HUDEP-2 (cell line): ENCODE data around the gene BICRA.
"Not testable (repeated sequence)": the region's sequence is repeated elsewhere in the genome, so short reads cannot be mapped to it uniquely, and the experiment has no call there.

ENCODE experiments used
- DNase-seq, 76 experiments: peaks; one replicate each; lab custom pipeline; 2025; ENCODE audit not compliant: unreplicated experiment in 76 of 76; lab: John Stamatoyannopoulos, UW

Gene BICRA

GRCh38 chr19:47608969-47609905 is at the start of gene BICRA:
TSS of gene BICRA (plus strand) at chr19:47609134. CDS start at chr19:47673575, 64,441 bp downstream.
- DNase-seq = peak in 72 of 76 experiments; percentile 22 to 93 (median 78)

GRCh38 chr19:47560999-47561398 is 47.9 kb upstream of the BICRA start:
- no peak for DNase-seq

- DNase-seq = no peak
Measured at GRCh38 chr19:47561440-47562057, 47.4 kb upstream of the BICRA start.

GRCh38 chr19:47564081-47564480 is 44.9 kb upstream of the BICRA start:
- no peak for DNase-seq

- DNase-seq = no peak
Measured at GRCh38 chr19:47569331-47569730, 39.6 kb upstream of the BICRA start.

- no peak for DNase-seq
Measured at GRCh38 chr19:47572635-47573034, 36.3 kb upstream of the BICRA start.

- DNase-seq = peak in 62 of 76 experiments; percentile 9 to 92 (median 78)
Measured at GRCh38 chr19:47573071-47574026, 35.6 kb upstream of the BICRA start, which contains the start of gene ZNF541. TSS of gene ZNF541 (minus strand) at chr19:47573148. CDS start at chr19:47555856, 17,292 bp downstream.

- no peak for DNase-seq
Measured at GRCh38 chr19:47580397-47580796, 28.5 kb upstream of the BICRA start.

- no peak for DNase-seq
Measured at GRCh38 chr19:47581605-47582319, 27.2 kb upstream of the BICRA start.

- no peak for DNase-seq
Measured at GRCh38 chr19:47582320-47582909, 26.5 kb upstream of the BICRA start.

- not testable (repeated sequence) for DNase-seq
Measured at GRCh38 chr19:47583161-47583560, 25.8 kb upstream of the BICRA start.

- DNase-seq = no peak
Measured at GRCh38 chr19:47587295-47587694, 21.6 kb upstream of the BICRA start.

GRCh38 chr19:47589824-47590223 is 19.1 kb upstream of the BICRA start:
- DNase-seq = no peak

GRCh38 chr19:47593860-47594259 is 15.1 kb upstream of the BICRA start:
- no peak for DNase-seq

GRCh38 chr19:47595944-47596343 is 13.0 kb upstream of the BICRA start:
- DNase-seq = no peak

- peak in 1 of 76 experiments; percentile 10 for DNase-seq
Measured at GRCh38 chr19:47598407-47599349, 10.3 kb upstream of the BICRA start.

- peak in 1 of 76 experiments; percentile 29 for DNase-seq
Measured at GRCh38 chr19:47599671-47600245, 9.2 kb upstream of the BICRA start.
